HEK293T (cell line): ENCODE measurements around the gene ADA.

Experiments used
- BHLHE40 ChIP-seq: fragments of 450-650 bp; IDR thresholded peaks from 2 replicates; pipeline ENCODE4 v1.6.1; 2016; ENCODE audit warnings: mild to moderate bottlenecking, moderate library complexity, borderline replicate concordance
- FOXA1 ChIP-seq: fragments of 450-650 bp; IDR thresholded peaks from 2 replicates; pipeline ENCODE4 v1.6.1; 2016; ENCODE audit warnings: mild to moderate bottlenecking
- PKNOX1 ChIP-seq: fragments of 450-650 bp; IDR thresholded peaks from 2 replicates; pipeline ENCODE4 v1.6.1; 2016
- SP1 ChIP-seq: fragments of 450-650 bp; IDR thresholded peaks from 2 replicates; pipeline ENCODE4 v1.6.1; 2017
- SUZ12 ChIP-seq: fragments of 450-650 bp; IDR thresholded peaks from 2 replicates; pipeline ENCODE4 v1.6.1; 2016; ENCODE audit warnings: mild to moderate bottlenecking
- TARDBP ChIP-seq: fragments of 450-650 bp; IDR thresholded peaks from 2 replicates; pipeline ENCODE4 v1.6.1; 2016

GRCh38 chr20:44691424-44692423, 40.2 kb upstream of the ADA start:
- no peak for TF ChIP-seq TARDBP
- TF ChIP-seq SUZ12, result no peak
- no peak for TF ChIP-seq SP1
- TF ChIP-seq BHLHE40, result no peak
- TF ChIP-seq FOXA1, result no peak
- TF ChIP-seq PKNOX1, result no peak
